Measurements from ENCODE around the gene NOP14. TPM values are rescaled to one million over a fixed set of nuclear protein-coding genes. Genes with fewer than 3 reads are reported as not detected.
A peak's percentile ranks its signal among the peaks of the same experiment; 100 is the strongest.

The NOP14 gene
- total RNA-seq, 1 donor from 2014 or later, result 35.3 TPM

- H3K9me3 Mint-ChIP-seq (ENCODE audit: unreplicated experiment), result peaks cover 2% of the 10 kb centered on the region
- Histone ChIP-seq H3K4me2 (ENCODE audit: low read length) (no peak overlapping the region), H3K36me3 (ENCODE audit: insufficient read depth, low read length) (no peaks in the 10 kb centered on the region), H3K4me3 (ENCODE audit: insufficient read depth, low read depth, low read length) (no peak overlapping the region), H3K27me3 (ENCODE audit: insufficient read depth, low read length) (no peaks in the 10 kb centered on the region), H3K9me3 (ENCODE audit: insufficient read depth, low read depth, low read length) (no peaks in the 10 kb centered on the region), H3K9ac (ENCODE audit: low read length) (no peak overlapping the region), H3K4me1 (ENCODE audit: insufficient read depth, low read length) (peaks cover 17% of the 10 kb centered on the region), H3K79me2 (ENCODE audit: insufficient read depth, low read length) (peaks cover 38% of the 10 kb centered on the region), H2AFZ (ENCODE audit: low read depth, low read length) (no peak overlapping the region), H3K27ac (ENCODE audit: low read depth, low read length) (no peak overlapping the region), H4K20me1 (ENCODE audit: insufficient read depth, low read length) (peaks cover 27% of the 10 kb centered on the region)
- H3K27me3 Mint-ChIP-seq (ENCODE audit: low read depth, unreplicated experiment), result no peaks in the 10 kb centered on the region
- peak overlapping the region; percentile 7 for H3K4me3 Mint-ChIP-seq (ENCODE audit: unreplicated experiment)
- FAIRE-seq (no peak), DNase-seq (ENCODE audit: low read depth) (no peak)
- peaks cover 2% of the 10 kb centered on the region for H3K36me3 Mint-ChIP-seq (ENCODE audit: low read depth, unreplicated experiment)
- peaks cover 13% of the 10 kb centered on the region for H3K4me1 Mint-ChIP-seq (ENCODE audit: low read depth, unreplicated experiment)
- TF ChIP-seq, protein P1, sequence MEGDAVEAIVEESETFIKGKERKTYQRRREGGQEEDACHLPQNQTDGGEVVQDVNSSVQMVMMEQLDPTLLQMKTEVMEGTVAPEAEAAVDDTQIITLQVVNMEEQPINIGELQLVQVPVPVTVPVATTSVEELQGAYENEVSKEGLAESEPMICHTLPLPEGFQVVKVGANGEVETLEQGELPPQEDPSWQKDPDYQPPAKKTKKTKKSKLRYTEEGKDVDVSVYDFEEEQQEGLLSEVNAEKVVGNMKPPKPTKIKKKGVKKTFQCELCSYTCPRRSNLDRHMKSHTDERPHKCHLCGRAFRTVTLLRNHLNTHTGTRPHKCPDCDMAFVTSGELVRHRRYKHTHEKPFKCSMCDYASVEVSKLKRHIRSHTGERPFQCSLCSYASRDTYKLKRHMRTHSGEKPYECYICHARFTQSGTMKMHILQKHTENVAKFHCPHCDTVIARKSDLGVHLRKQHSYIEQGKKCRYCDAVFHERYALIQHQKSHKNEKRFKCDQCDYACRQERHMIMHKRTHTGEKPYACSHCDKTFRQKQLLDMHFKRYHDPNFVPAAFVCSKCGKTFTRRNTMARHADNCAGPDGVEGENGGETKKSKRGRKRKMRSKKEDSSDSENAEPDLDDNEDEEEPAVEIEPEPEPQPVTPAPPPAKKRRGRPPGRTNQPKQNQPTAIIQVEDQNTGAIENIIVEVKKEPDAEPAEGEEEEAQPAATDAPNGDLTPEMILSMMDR (IDR thresholded peaks at IDR 0.05; ENCODE audit: insufficient read depth, low read depth, low read length), result no peak
- no peak for TF ChIP-seq EZH2 (IDR thresholded peaks at IDR 0.05; ENCODE audit: insufficient read depth, low read length)
- H3K27ac Mint-ChIP-seq (ENCODE audit: unreplicated experiment), result no peak overlapping the region
Observed at GRCh38 chr4:2965262-2965661, 2.1 kb upstream of the NOP14 start.

DNA sequence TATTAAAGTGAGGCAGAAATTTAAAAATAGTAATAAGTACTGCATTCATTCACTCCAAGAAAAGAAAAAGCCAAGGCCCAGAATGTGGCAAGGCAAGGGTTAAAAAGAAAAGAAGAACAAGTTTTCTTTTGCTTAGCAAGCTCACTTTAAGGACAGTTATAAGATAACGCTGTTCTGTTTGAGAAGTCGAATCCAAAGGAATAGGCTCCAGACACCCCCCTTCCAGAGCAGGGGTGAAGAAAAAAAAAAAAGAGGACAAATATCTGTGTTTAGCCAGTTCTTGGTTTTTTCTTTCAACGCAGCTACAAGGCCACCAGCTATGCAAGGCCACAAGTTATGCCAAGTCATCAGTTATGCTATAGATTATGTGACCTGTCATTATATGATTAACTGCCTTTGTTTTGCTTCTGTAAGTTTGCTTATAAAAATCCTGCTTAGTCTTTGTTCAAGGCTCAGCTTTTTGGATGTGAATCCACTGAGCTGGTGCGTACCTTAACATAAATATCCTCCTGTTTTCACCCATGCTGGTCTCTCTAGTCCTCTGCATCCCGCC is 1.6 kb upstream of the NOP14 start:
- Mint-ChIP-seq H3K9me3 (ENCODE audit: unreplicated experiment) (peaks cover 2% of the 10 kb centered on the region), H3K27me3 (ENCODE audit: low read depth, unreplicated experiment) (no peaks in the 10 kb centered on the region), H3K36me3 (ENCODE audit: low read depth, unreplicated experiment) (peaks cover 2% of the 10 kb centered on the region), H3K4me1 (ENCODE audit: low read depth, unreplicated experiment) (peaks cover 13% of the 10 kb centered on the region), H3K27ac (ENCODE audit: unreplicated experiment) (no peak overlapping the region), H3K4me3 (ENCODE audit: unreplicated experiment) (peak overlapping the region; percentile 93)
- Histone ChIP-seq H3K36me3 (ENCODE audit: insufficient read depth, low read length) (no peaks in the 10 kb centered on the region), H3K4me1 (ENCODE audit: insufficient read depth, low read length) (peaks cover 17% of the 10 kb centered on the region), H3K27ac (ENCODE audit: low read depth, low read length) (no peak overlapping the region), H3K79me2 (ENCODE audit: insufficient read depth, low read length) (peaks cover 42% of the 10 kb centered on the region), H3K27me3 (ENCODE audit: insufficient read depth, low read length) (no peaks in the 10 kb centered on the region), H3K9ac (ENCODE audit: low read length) (peak overlapping the region; percentile 90), H2AFZ (ENCODE audit: low read depth, low read length) (no peak overlapping the region), H4K20me1 (ENCODE audit: insufficient read depth, low read length) (peaks cover 31% of the 10 kb centered on the region), H3K9me3 (ENCODE audit: insufficient read depth, low read depth, low read length) (no peaks in the 10 kb centered on the region), H3K4me2 (ENCODE audit: low read length) (peak overlapping the region; percentile 89), H3K4me3 (ENCODE audit: insufficient read depth, low read depth, low read length) (peak overlapping the region; percentile 99)
- TF ChIP-seq EZH2 (IDR thresholded peaks at IDR 0.05; ENCODE audit: insufficient read depth, low read length), result no peak
- TF ChIP-seq, protein P1 (IDR thresholded peaks at IDR 0.05; ENCODE audit: insufficient read depth, low read depth, low read length), result no peak
- DNase-seq (ENCODE audit: low read depth), result no peak
- FAIRE-seq, result no peak

DNA sequence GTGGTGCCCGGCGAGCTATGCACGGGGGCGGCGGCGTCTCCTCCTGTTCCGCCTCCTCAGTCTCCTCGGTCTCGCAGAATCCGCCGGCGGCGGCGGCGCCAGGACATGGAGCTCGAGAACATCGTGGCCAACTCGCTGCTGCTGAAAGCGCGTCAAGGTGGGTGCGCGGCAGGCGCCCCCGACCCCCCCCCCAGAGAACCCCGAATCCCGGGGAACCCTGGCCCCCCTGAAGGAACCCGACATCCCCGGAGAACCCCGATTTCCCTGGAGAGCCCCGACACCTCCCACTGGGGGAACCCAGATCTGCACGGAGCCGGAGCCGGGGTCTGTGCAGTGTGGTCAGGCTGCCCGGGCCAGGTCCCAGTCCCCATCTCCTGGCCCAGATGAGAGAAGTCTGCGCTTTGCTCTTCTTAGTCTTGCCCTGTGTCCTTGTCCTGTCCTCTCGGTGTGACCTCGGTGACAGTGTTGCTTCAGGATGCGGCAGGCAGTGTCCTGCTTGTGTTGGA is 813 bp upstream of the NOP14 start:
- DNase-seq (ENCODE audit: low read depth) (peak; percentile 31), FAIRE-seq (no peak)
- Histone ChIP-seq H4K20me1 (ENCODE audit: insufficient read depth, low read length) (peaks cover 37% of the 10 kb centered on the region), H3K27ac (ENCODE audit: low read depth, low read length) (no peak overlapping the region), H3K9me3 (ENCODE audit: insufficient read depth, low read depth, low read length) (no peaks in the 10 kb centered on the region), H3K27me3 (ENCODE audit: insufficient read depth, low read length) (no peaks in the 10 kb centered on the region), H3K9ac (ENCODE audit: low read length) (peak overlapping the region; percentile 90), H3K4me2 (ENCODE audit: low read length) (peak overlapping the region; percentile 89), H3K4me3 (ENCODE audit: insufficient read depth, low read depth, low read length) (peak overlapping the region; percentile 99), H3K4me1 (ENCODE audit: insufficient read depth, low read length) (peaks cover 17% of the 10 kb centered on the region), H2AFZ (ENCODE audit: low read depth, low read length) (peak overlapping the region; percentile 76), H3K79me2 (ENCODE audit: insufficient read depth, low read length) (peaks cover 48% of the 10 kb centered on the region), H3K36me3 (ENCODE audit: insufficient read depth, low read length) (no peaks in the 10 kb centered on the region)
- Mint-ChIP-seq H3K9me3 (ENCODE audit: unreplicated experiment) (peaks cover 2% of the 10 kb centered on the region), H3K4me1 (ENCODE audit: low read depth, unreplicated experiment) (peaks cover 17% of the 10 kb centered on the region), H3K36me3 (ENCODE audit: low read depth, unreplicated experiment) (peaks cover 3% of the 10 kb centered on the region), H3K4me3 (ENCODE audit: unreplicated experiment) (peak overlapping the region; percentile 93), H3K27me3 (ENCODE audit: low read depth, unreplicated experiment) (no peaks in the 10 kb centered on the region), H3K27ac (ENCODE audit: unreplicated experiment) (peak overlapping the region; percentile 78)
- TF ChIP-seq EZH2 (IDR thresholded peaks at IDR 0.05; ENCODE audit: insufficient read depth, low read length), result no peak
- TF ChIP-seq, protein P1 (IDR thresholded peaks at IDR 0.05; ENCODE audit: insufficient read depth, low read depth, low read length), result no peak
